ENCODE measurements around the gene GPR18. TPM values are rescaled to one million over a fixed set of nuclear protein-coding genes. Genes with fewer than 3 reads are reported as not detected.

Gene GPR18, protein sequence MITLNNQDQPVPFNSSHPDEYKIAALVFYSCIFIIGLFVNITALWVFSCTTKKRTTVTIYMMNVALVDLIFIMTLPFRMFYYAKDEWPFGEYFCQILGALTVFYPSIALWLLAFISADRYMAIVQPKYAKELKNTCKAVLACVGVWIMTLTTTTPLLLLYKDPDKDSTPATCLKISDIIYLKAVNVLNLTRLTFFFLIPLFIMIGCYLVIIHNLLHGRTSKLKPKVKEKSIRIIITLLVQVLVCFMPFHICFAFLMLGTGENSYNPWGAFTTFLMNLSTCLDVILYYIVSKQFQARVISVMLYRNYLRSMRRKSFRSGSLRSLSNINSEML
- not detected for total RNA-seq

DNA sequence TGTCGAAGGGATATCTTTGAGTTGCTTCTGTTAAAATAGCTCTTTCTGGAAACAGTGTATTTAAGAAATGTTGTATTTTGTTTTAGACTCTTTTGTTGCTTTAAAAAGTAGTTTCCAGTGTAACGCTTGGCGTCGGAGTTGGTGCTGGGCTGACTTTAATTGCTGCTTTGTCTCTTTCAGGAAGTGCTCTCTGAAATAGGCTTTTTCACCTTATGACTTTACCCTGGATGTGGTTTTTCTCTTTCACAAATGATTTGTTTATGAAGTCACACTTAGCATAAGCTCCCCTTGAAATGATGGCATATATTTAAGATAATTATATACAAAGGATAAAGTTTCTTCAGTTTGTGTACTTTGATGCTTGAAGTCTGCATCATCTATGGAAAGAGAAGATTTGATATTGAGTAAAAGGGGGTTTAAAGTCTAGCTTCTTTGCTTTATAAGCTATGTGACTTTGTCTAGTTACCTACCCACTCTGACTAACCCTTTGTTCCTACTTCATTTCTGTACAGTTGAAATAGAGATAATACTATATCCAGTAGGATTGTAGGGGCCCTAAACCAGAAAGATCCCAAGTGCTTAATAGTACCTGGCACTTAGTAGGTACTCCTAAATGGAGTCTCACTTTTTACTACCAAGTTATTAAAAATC, at the start of gene GPR18:
Gene GPR18, minus strand, starts transcription at position 170 of the 651 bp plus-strand sequence. CDS start 2,507 bp downstream, outside the sequence.
- H3K9me3 ChIP-seq: no peaks in the 10 kb centered on the region
- ATAC-seq (no peak), DNase-seq (no peak)
- H3K36me3 ChIP-seq: no peaks in the 10 kb centered on the region
- TF ChIP-seq POLR2A (IDR thresholded peaks at IDR 0.05): no peak
- TF ChIP-seq, protein P1, sequence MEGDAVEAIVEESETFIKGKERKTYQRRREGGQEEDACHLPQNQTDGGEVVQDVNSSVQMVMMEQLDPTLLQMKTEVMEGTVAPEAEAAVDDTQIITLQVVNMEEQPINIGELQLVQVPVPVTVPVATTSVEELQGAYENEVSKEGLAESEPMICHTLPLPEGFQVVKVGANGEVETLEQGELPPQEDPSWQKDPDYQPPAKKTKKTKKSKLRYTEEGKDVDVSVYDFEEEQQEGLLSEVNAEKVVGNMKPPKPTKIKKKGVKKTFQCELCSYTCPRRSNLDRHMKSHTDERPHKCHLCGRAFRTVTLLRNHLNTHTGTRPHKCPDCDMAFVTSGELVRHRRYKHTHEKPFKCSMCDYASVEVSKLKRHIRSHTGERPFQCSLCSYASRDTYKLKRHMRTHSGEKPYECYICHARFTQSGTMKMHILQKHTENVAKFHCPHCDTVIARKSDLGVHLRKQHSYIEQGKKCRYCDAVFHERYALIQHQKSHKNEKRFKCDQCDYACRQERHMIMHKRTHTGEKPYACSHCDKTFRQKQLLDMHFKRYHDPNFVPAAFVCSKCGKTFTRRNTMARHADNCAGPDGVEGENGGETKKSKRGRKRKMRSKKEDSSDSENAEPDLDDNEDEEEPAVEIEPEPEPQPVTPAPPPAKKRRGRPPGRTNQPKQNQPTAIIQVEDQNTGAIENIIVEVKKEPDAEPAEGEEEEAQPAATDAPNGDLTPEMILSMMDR (IDR thresholded peaks at IDR 0.05 in 4 of 5, conservative IDR thresholded peaks at IDR 0.05 in 1 of 5): no peak
- no peaks in the 10 kb centered on the region for H3K27me3 ChIP-seq
- H3K4me1 ChIP-seq: peaks cover 28 to 46% of the 10 kb centered on the region in 2 donors
- peak within 1 kb of the TSS in 1 of 4 donors; percentile 42 for H3K27ac ChIP-seq
- in situ Hi-C loops (cut with MboI; ENCODE audit: low sequenced_read_pairs in 4 of 4): loop anchor here in 1 of 4 donors (25.0 kb wide), 1 partner anchor 179 kb away; no protein-coding TSS in a partner anchor
- intact Hi-C loops (cut with DNase I; ENCODE audit: low total_unique reads): loop anchor here (5.0 kb wide), 1 partner anchor 36 kb away; no protein-coding TSS in a partner anchor
- H3K4me3 ChIP-seq: no peak within 1 kb of the TSS

DNA sequence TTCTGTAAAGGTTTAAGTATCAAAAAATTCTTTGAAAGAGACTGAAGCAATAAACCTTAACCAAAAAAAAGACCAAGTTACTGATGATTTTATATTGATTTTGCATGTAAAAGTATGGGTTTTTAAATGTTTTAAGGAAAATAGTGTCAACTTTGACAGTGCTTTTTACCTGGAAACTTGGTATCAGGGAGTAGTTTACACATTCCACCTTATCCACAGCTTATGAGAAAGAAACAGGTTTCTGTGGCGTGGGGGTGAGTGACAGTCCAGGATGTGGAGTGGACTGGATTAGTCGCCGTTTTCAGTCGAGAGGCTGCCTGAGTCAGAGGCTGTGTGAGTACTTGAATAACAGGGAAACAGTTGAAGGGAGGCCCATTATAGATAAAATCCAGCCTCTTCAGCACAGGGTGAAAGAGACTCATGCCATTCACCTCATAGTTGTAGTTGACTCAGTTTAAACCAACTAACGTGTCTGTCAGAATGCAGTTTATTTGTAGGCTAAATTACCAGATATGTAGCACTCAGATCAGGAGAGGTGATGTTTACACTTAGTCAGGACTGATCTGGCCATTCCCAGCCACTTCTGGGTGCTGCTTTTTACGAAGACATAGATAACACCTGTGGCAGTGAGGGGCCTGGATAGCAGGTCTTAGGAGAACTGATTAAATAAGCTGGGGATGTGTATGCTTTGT, 49.6 kb upstream of the GPR18 start:
- intact Hi-C loops (cut with DNase I; ENCODE audit: low total_unique reads) (loop anchor here (2.0 kb wide), 1 partner anchor 25 kb away; no protein-coding TSS in a partner anchor), in situ Hi-C loops (cut with MboI; ENCODE audit: low sequenced_read_pairs in 4 of 4) (no loop called here)
- no peaks in the 10 kb centered on the region for H3K9me3 ChIP-seq
- peaks cover 6 to 11% of the 10 kb centered on the region in 2 donors for H3K4me1 ChIP-seq
- TF ChIP-seq, protein P1 (IDR thresholded peaks at IDR 0.05 in 4 of 5, conservative IDR thresholded peaks at IDR 0.05 in 1 of 5): no peak
- no peak for TF ChIP-seq POLR2A (IDR thresholded peaks at IDR 0.05)
- no peaks in the 10 kb centered on the region for H3K36me3 ChIP-seq
- H3K4me3 ChIP-seq: no peak overlapping the region
- no peaks in the 10 kb centered on the region for H3K27me3 ChIP-seq
- no peak for DNase-seq
- ATAC-seq: no peak
- H3K27ac ChIP-seq: peak overlapping the region; percentile 40 to 63 (median 55)

DNA sequence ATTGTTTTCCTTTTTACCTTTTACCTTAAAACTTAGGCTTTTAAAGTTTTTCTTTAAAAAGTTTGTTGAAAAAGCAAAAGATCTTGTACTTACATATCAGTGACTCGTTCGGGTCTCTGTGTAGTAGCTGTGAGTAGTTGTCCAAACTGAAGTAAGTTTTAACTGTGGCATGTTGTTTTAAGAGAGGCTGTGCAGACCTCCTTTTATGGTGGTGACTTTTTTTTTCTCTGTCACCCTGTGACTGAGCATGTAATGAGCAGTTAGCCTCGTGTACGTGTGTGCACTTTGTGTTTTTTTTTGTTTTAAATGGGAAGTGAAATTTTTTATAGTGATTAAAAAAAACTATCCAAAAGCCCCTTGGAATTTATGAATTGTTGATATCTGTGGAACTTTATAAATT, 49.1 kb upstream of the GPR18 start, which contains the start of gene GPR183:
Gene GPR183, minus strand, starts transcription at position 153 of the 400 bp plus-strand sequence. CDS start 11,254 bp downstream, outside the sequence.
- Histone ChIP-seq H3K9me3 (no peaks in the 10 kb centered on the region), H3K27me3 (no peaks in the 10 kb centered on the region), H3K4me1 (peaks cover 6 to 10% of the 10 kb centered on the region in 2 donors), H3K36me3 (no peaks in the 10 kb centered on the region), H3K4me3 (peak within 1 kb of the TSS in 2 of 4 donors; percentile 1 to 17), H3K27ac (peak within 1 kb of the TSS; percentile 40 to 63 (median 55))
- peak; percentile 27 to 52 for TF ChIP-seq POLR2A (IDR thresholded peaks at IDR 0.05)
- TF ChIP-seq, protein P1 (IDR thresholded peaks at IDR 0.05 in 4 of 5, conservative IDR thresholded peaks at IDR 0.05 in 1 of 5): no peak
- intact Hi-C loops (cut with DNase I; ENCODE audit: low total_unique reads): loop anchor here (2.0 kb wide), 1 partner anchor 24 kb away; no protein-coding TSS in a partner anchor
- no peak for DNase-seq
- in situ Hi-C loops (cut with MboI; ENCODE audit: low sequenced_read_pairs in 4 of 4): no loop called here
- peak; percentile 67 to 71 for ATAC-seq

DNA sequence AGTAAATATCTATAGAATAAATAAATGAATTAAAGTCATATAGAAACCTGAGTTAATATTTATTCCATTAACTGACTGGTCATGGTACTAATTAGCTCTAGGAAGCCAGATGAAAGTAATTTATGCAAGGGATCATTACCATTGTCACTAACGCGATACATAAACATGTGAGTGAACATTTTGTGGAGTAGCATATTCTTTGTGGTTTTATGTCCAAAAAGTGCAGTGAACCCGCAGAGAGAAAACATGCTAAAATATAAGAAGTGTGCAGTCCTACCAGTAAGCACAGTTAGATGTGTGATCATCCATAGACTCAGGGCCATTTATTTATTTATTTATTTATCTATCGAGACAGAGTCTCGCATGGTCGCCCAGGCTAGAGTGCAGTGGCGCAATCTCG, 47.4 kb upstream of the GPR18 start:
- Histone ChIP-seq H3K27ac (no peak overlapping the region), H3K4me1 (peaks cover 4 to 6% of the 10 kb centered on the region in 2 donors), H3K4me3 (peak overlapping the region in 1 of 4 donors; percentile 17), H3K27me3 (no peaks in the 10 kb centered on the region), H3K36me3 (no peaks in the 10 kb centered on the region), H3K9me3 (no peaks in the 10 kb centered on the region)
- TF ChIP-seq, protein P1 (IDR thresholded peaks at IDR 0.05 in 4 of 5, conservative IDR thresholded peaks at IDR 0.05 in 1 of 5): no peak
- TF ChIP-seq POLR2A (IDR thresholded peaks at IDR 0.05): no peak
- in situ Hi-C loops (cut with MboI; ENCODE audit: low sequenced_read_pairs in 4 of 4): no loop called here
- intact Hi-C loops (cut with DNase I; ENCODE audit: low total_unique reads): no loop called here
- DNase-seq (no peak), ATAC-seq (no peak)

Data from gastrocnemius medialis (tissue), 4 donors.